AG10803 (cell line): Measurements from ENCODE around the gene PIP5K1A.

Experiments
- DNase-seq: peaks from one replicate; pipeline ENCODE4 v3.0.0; 2010; ENCODE audit warnings: low read depth
- H3K4me3 ChIP-seq: 2 replicates; pipeline ENCODE4 v1.5.1; 2011; ENCODE audit warnings: mild to moderate bottlenecking, low read length, control low read depth
- CTCF ChIP-seq: conservative IDR thresholded peaks from 2 replicates; pipeline ENCODE4 v1.5.1; 2011; ENCODE audit warnings: mild to moderate bottlenecking, low read length, control low read depth, inconsistent platforms

Gene PIP5K1A

GRCh38 chr1:151238467-151238739 lies 40.1 kb downstream of the PIP5K1A start:
- DNase-seq = peak; percentile 89
- H3K4me3 ChIP-seq = no peak overlapping the region
- TF ChIP-seq CTCF = no peak

DNA sequence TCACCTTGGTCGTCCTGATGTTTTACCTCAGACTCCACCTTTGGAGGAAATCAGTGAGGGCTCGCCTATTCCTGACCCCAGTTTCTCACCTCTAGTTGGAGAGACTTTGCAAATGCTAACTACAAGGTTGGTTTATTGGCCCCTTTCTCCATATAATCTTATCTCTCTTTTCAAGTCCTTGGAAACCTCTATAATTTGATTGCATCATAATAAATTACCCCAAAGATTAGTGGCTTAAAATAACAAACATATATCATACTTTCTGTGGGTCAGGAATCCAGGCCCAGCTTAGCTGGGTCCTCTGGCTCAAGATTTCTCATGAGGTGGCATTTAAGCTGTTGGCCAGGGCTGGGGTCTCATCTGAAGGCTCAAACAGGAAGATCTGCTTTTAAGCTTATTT lies 44.1 kb downstream of the PIP5K1A start:
- no peak for TF ChIP-seq CTCF
- no peak overlapping the region for H3K4me3 ChIP-seq
- DNase-seq = no peak

GRCh38 chr1:151243683-151244216 lies 45.4 kb downstream of the PIP5K1A start:
- no peak for DNase-seq
- H3K4me3 ChIP-seq = no peak overlapping the region
- no peak for TF ChIP-seq CTCF

DNA sequence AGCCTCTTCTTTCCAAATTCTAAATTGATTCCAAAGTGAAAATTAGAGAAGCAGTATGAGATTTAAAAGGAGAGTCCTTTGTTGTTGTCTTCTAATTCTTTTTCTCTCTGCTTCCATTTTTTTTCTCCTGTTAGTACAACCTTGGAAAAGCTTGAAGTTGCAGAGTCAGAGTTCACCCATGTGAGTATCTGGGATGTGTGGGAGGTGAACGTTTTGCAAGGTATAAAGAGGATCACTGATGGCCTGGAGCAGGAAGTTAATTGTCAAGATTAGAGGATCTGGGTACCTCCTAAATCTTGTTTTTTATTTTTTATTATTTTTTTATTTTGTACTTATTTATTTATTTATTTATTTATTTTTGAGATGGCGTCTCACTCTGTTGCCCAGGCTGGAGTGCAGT lies 48.4 kb downstream of the PIP5K1A start:
- no peak overlapping the region for H3K4me3 ChIP-seq
- no peak for TF ChIP-seq CTCF
- DNase-seq = no peak

DNA sequence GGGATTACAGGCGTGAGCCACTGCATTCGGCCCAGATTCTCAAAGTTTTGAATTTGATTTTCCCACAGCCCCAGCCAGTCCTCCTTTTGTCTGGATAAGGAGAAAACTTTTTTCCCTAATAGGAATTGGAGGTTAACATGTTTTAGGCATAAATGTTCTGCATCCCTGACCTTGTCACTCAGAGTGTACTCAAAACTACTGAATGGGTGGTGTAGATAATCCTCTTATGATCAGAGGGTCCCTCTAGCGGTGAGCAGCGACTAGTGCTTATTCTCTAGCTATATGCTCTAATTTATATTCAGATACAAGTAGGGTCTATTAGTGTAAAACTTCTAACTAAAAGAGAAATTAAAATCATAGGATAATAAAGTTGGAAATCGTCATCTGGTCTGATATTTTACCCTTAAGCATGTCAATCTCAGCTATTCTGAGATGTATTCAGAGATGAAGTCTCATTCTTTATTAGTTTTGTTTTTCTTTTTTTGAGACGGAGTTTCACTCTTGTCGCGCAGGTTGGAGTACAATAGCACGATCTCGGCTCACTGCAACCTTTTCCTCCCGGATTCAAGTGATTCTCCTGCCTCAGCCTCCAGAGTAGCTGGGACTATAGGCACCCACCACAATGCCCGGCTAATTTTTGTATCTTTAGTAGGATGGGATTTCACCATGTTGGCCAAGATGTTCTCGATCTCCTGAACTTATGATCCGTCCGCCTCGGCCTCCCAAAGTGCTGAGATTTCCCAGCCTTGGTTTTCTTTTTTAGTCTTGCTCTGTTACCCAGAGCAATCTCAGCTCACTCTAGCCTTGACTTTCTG lies 53.5 kb downstream of the PIP5K1A start:
- peak; percentile 83 for DNase-seq
- TF ChIP-seq CTCF = peak; percentile 94
- no peak overlapping the region for H3K4me3 ChIP-seq

DNA sequence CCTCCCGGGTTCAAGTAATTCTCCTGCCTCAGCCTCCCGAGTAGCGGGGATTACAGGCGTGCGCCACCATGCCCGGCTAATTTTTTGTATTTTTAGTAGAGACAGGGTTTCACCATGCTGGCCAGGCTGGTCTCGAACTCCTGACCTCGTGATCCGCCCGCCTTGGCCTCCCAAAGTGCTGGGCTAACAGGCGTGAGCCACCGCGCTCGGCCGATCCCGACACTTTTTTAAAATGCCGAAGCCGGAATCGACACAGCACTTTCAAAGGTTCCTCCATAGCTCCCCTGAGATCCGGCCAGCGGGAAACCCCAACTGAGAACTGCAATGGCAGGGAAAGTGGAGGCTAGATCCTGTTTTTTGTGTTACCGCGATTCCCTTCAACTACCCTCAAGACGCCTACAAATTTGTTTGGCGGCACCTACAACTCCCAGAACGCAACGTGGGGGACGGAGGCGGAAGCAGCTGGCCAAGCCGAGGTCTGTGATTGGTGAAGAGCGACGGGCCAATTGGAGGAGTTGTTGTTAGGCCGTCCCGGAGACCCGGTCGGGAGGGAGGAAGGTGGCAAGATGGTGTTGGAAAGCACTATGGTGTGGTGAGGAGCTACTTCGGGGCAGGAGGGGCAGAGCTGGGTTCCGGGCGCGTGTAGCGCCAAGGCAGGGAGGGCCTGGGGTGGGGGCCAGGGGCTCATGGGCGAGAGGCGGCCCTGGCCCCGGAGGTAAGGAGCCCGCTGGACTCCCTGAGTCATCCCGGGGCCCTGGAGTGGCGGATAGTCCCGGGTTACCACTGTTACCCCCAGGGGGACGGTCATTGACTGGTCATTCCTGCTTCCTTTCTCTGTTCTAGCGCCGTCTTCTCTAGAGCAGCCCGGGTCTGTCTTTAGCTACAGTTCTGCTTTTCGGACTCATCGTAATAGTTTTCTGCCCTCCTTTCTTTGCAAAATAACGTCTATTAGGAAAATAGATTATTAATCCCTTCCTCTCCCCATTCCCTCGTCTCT lies 56.2 kb downstream of the PIP5K1A start, which contains the start of gene PSMD4:
PSMD4 (plus strand) TSS at position 518 of the 997 bp plus-strand sequence; CDS start at position 567, 49 bp downstream.
- peak; percentile 96 for DNase-seq
- no peak for TF ChIP-seq CTCF
- H3K4me3 ChIP-seq = peak within 1 kb of the TSS; percentile 87
